Fibroblast of skin of back (primary cell): ENCODE results near the gene WDR5B.
A peak's percentile ranks its signal among the peaks of the same experiment; 100 is the strongest.
"Not testable (repeated sequence)": the region's sequence is repeated elsewhere in the genome, so short reads cannot be mapped to it uniquely, and the experiment has no call there.

Experiments
- DNase-seq: peaks from one replicate; pipeline ENCODE4 v3.0.0-alpha.2; 2013

Gene WDR5B

DNA sequence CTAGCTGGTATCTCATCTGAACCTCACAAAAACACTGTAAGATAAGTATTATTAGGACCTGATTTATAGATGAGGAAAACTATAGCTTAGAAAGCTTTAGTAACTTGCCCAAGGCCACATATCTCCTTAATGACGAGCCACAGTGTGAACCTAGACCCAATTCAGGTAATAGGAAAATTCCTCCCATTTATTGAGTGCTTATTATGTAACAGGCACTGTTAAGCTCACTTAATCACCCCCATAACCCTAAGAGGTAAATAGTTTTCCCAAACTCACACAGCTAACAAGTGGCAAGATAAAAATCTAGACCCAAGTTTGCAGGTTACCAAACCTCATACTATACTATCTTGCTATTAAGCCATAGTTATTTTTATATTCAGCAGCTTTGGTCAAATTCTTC, 7.9 kb downstream of the WDR5B start:
- DNase-seq, result no peak

DNA sequence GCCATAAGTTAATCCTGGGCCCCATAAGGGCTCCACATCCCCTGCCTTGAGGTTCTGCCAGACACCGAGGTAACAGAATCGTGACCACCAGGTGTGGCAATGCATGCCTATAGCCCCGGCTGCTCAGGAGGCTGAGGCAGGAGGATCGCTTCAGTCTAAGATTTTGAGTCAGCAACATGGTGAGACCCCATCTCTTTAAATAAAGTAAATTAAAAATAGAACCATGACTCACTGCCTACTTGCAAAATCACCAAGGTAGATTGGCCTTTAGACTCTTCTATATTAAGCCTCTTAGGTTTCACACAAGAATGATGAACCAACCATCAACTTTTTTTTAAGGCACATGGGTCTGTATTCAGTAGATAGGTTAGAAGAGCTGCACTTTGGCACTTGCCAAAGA, 9.7 kb downstream of the WDR5B start:
- DNase-seq, result no peak

DNA sequence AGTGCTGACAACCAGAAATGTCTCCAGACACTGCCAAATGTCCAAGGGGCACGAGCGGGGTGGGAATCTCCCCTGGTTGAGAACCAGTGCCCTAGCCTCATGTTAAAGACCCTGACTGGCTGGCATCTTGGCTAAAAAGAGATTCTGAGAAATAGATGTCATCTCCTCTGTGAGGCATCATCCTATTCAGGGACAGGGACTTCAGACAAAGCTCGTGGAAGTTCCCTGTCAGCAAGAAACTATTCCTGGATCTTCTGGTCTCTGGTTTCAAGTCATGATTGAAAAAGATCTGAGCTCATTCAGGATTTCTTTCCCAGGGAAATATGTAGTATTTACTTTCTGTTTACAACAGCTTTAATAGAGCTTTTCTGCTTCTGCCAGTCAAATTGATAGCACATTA, 10.8 kb downstream of the WDR5B start:
- DNase-seq, result no peak

DNA sequence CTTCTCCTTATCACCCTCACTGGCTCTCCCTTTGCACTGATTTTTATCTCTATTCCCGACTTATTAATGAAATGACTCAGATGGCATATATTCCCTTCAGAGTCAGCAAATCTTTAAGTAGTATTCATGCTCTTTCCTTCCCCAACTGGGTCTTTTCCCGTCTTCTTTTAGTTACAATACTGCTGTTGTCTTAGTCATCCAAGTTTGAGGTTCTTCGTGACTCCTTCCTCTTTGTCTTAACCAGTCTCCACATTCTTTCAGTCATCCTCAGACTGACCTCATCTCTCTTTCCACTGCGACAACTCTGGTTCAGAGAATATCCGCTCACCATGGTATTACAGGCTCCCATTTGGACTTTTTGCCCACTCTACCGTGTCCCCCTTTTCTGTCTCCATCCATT, 12.4 kb downstream of the WDR5B start:
- peak; percentile 58 for DNase-seq

DNA sequence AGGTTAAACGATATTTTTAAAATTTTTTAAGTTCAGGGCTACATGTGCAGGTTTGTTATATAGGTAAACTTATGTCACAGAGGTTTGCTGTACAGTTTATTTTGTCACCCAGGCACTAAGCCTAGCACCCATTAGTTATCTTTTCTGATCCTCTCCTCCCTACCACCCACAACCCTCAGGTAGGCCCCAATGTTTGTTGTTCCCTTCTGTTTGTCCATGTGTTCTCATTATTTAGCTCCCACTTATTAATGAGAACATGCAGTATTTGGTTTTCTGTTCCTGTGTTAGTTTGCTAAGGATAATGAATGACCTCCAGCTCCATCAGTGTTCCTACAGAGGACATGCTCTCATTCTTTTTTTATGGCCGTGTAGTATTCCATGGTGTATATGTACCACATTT, 16.9 kb downstream of the WDR5B start:
- no peak for DNase-seq

DNA sequence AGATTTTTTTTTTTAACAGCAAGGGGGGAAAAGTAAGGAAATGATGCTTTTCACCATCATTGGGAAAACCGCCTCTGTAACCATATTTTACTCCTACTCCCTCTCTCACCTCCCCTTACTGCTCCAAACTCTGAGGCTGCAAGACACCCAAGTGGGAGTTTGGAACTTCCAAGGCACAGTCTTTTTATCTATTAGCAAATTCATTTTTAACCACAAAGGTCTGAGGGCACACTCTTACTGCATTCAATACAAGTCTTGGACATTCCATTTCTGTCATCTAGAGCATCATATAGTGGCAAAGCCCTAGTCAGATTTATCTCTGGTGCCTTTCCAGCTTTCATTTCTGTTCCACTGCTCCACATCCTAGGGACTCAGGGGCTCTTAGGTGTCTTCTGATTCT, 18.7 kb downstream of the WDR5B start:
- DNase-seq, result no peak

DNA sequence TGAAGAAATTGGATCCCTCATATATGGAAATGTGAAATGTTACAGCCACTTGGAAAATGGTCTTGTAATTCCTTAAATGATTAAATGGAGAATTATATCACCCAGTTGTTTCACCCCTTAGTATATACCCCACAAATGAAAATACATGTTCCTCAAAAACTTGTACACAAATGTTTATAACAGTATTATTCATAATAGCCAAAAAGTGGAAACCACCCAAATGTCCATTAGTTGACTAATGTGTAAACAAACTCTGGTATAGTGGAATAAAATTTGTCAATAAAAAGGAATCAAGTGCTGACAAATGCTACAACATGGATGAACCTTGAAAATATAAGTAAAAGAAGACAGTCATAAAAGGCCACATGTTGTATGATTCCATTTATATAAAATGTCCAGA, 19.4 kb downstream of the WDR5B start:
- no peak for DNase-seq

DNA sequence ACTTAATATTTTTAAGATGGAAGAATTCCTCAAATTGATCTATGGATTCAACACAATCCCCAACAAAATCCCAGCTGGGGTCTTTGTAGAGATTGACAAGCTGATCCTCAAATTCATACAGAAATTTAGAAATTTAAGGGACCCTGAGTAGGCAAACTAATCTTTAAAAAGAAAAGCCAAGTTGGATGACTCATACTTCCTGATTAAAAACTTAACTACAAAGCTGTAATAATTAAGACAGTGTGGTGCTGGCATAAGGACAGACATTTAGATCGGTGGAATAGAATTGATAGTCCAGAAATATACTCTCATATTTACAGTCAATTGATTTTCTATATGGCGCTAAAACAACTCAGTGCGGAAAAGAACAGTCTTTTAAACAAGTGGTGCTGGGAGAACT, 20.3 kb downstream of the WDR5B start:
- DNase-seq, result no peak

DNA sequence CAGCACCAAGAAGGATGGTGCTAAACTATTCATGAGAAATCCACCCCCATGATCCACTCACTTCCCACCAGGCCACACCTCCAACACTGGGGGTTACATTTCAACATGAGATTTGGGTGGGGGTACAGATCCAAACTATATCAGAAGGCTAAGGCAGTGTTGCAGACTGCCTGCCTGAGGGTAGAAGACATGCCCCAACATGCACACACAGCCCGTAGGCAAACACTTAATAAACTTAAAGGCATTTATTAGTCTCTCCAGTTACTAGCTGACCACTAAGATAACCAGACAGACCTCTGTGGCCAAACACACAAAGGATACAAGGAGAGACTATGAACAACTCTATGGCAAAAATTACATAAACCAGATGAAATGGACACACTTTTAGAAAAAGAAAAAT, 21.7 kb downstream of the WDR5B start:
- DNase-seq, result no peak

DNA sequence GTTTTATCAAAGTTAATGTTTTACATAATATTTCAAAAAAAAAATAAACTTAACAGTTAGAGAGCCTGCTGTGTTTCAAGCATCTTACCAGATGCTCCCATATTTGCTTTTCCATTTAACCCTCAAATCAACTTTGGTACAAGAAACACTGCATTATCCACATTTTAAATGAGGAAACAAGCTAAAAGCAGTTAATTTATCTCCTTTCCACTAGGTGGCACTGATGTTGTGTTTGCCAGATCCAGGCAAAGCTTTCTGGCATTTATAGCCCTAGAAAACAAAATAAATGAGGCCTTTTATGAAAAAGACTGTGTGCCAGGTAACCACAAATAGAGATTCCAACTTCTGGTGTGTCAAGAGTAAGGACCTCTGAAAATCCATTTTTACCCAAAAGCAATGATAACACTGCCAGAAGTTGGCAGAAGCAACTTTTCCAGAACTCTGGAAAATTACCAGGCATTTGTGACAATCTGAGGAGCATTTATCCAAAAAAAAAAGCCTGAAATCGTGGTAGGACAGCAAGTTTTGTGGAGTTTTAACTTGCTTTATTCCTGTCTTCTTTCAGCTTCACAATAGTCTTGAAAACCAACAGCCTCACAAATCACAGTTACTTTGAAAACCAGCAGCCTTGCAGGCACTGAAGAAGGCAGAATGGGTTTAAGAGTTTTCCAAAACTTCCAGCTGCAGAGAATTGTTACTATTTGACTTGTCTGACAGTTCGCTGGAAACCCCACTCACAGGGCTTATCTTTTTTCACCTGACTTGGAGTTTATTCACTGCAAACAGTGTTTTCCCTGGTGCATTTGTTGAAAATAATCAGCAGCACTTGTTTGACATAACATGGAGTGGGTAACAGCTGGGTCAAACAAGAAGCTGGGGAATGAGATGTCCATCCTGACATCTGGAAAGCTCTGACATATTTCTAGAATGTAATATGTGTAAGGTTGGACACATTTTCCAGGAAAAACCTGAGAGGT, 22.7 kb downstream of the WDR5B start:
- DNase-seq, result peak; percentile 50

DNA sequence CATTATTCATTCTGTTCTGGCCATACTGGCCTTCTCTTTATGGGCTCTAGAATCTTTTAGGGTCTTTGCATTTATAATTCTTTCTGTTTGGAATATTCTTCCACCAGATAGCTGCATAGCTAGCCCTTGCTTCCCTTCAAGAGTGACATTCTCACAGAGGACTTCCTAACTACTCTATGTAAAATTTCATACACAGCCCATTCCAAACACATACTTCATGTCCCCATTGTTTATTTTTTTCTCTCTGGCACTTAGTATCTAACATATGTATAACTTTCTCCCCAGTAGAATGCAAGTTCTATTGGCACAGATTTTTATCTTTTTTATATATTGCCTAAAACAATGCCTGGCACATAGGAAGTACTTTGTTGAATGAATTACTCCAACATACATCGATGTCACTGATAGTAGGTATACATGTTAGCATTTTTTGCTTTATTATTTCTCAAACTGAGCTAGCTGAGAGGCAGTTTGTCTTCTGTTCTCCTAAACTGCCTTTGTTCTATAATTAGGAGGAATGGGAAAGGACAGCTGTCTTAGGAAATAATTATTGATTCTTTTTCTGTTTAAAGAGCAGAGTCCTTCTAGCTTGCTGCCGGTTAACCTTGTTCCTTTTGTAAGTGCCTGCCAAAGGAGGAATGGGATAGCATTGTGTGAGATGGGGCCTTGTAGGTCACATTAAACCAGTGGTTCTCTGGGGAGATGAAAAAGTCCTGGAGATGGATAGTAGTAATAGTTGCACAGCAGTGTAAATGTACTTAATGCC, 24.0 kb downstream of the WDR5B start:
- no peak for DNase-seq

DNA sequence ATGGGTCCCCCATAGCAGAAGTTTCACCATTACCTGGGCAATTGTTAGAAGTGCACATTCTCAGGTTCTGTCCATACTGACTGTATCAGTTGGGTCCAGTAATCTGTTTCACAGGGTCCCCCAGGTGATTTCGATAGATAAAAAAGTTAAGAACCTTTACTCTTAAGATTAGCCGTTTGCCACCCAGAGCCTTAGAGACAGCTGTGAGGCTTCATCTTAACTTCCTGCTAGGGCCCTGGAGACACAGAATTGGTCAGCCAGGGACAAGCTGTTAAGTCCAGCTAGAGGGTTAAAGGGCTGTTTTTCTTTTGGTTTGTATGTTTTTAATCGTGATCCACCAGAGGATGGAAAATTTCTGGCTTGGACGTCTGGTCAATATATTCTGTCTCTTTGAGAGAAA, 25.2 kb downstream of the WDR5B start:
- DNase-seq, result no peak

DNA sequence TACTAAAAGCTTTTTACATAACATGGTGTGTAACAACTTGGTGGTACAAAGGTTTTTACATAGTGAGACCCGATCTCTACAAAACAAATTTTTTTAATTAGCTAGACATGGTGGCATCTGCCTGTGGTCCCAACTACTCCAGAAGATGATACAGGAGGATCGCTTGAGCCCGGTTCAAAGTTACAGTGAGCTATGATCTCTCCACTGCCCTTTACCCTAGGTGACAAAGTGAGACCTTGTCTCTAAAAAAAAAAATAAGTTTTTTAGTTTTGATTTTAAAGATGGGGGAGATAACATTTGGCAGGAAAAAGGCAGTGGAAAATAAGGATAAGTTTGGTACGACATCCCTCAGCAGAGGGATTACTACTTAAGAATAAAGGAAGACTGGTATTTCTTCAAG, 26.0 kb downstream of the WDR5B start:
- no peak for DNase-seq

DNA sequence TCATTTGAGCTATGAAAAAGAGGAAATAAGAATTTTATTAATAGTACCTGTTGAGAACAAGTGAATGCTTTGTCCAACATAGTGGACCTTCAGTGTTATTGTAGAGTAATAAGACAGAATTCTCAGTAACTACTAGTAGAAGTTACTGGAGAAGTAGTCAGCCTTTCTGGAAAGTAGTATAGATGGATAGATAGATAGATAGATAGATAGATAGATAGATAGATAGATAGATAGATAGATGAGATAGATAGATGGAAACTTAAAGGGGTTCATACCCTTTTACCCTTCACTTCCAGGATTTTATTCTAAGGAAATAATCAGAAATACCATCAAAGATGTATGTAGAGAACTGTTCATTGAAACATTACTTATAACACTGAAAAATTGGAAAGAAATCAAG, 26.7 kb downstream of the WDR5B start:
- DNase-seq, result no peak

DNA sequence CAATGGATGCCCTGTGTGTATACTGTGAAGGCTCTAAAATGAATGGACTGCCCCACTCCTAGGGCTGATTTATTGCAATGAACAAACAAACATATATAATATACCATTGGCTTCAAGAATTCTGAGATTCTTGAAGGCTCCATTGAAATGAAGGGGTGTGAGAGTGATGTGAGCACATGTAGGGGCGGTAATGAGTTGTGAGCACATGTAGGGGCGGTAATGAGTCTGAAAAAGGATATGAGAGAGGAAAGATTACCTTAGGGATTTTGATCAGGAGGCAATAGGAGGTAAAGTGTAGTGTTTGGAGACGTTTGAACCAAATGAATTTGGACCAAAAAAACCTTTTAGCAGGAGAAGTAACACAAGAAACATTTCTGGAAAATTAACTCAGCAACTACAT, 28.2 kb downstream of the WDR5B start:
- DNase-seq, result no peak

DNA sequence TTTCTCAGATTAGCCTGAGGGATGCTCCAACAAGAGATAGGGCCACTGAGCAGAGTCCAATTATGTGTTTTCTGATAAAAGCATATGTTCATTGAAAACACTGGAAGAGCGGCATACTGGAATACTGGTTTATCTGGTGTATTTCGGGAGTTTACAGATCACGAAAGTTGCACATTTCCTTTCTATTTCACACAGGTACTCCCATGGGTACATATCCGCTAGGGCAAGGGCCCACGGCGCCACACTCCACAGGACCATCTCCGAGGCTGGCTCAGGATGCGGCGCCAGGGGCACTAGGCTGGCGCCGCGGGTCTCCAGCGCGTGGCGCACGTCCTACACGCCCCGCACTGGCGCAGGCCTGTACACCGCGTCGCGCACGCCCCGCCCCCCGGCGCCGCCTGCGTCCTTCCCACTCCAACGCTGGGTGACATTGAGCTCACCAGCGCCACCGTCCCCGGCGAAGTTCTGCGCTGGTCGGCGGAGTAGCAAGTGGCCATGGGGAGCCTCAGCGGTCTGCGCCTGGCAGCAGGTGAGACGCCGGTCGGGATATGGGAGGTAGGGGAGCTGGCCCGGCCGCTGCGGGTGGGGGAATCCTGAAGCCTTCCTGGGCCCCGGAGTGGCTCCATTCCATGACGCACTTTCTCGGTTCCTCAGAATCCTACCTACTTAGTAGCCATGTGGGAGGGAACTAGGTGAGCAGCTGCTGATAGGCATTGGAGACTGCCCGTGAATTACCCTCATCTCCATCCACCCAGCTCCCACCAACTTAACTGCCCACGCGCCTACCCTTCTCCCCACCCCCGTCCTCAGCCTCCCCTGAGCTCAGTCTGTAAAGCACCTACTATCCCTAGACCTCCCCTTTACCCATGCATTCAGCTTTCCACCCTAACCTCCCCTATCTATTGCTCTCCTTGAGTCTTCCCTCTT, 31.8 kb downstream of the WDR5B start, which contains the start of gene FAM162A:
FAM162A (plus strand) TSS at position 412 of the 927 bp plus-strand sequence; CDS start at position 496, 84 bp downstream.
- peak; percentile 94 for DNase-seq

DNA sequence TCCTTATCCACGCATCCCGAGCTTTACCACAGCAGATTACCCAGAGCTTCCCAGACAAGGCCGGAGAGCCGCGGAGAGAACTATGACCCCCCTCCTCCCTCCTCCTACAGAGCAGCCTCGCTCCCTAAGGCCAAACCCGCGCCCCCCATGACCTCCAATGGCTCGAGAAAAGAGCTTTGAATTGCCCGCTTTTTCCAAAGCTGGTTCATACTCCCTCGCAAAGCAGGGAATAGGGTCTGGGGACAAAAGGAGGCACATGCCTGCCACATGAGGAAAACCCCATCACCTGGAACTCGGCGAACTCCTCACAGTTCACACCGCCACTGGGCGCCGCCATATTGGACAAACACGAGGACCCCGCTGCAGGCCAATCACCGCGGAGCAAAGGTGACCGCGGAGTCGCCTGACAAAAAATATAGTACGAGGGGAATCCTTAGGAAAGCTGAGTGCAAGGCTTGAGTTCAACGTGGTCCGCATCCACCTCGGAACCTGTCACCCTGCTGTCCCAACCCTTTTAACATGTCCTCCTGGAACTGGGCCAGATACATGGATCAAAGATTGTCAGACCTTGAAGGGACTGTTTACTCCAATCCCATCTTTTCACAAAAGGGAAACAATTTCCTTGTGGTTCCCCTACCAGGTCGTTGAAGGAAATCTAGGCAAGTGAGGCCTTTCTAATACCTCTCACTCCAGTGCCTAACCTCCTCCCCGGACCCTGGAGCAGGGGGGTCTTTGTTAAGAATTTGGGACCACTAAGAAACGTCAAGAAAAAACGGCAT, 32.8 kb downstream of the WDR5B start, which contains the start of gene MIX23:
MIX23 (minus strand) TSS at position 344 of the 779 bp plus-strand sequence; CDS start at position 337, 7 bp downstream.
- DNase-seq, result peak; percentile 89

DNA sequence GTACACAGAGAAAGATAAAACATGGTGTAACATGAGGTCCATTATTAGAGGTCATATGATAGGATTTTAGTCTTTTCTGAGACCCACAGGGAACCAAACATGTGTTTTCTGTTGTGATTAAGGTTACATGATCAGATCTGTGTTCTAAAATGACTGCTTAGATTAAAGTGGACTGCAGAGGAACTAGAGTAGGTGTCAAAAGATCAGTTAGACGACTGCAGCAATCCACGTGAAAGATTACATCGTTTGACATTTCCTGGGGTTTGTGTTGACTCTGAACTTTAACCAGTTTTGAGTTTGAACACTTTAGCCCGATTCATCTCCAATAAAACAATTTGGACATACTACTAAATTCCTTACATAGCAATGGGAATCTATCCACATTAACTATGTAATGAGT, 37.9 kb downstream of the WDR5B start:
- DNase-seq, result no peak

DNA sequence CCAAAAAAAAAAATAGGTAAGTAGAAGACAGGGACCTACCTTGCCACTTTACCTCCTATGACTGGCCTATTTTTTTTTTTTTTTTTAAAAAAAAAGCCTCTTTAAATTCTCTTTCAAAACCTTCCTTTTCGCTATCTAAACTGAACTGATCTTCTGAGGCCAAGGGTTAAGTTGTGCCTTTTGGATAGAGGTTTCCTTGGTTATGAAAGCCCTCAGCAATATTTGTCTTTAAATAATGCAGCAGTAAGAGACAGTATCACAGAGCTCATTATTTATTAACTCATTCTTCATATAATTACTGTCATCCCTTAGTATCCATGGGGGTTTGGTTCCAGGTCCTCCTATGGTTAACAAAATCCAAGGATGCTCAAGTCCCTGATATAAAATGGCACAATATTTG, 41.8 kb downstream of the WDR5B start:
- DNase-seq, result no peak

DNA sequence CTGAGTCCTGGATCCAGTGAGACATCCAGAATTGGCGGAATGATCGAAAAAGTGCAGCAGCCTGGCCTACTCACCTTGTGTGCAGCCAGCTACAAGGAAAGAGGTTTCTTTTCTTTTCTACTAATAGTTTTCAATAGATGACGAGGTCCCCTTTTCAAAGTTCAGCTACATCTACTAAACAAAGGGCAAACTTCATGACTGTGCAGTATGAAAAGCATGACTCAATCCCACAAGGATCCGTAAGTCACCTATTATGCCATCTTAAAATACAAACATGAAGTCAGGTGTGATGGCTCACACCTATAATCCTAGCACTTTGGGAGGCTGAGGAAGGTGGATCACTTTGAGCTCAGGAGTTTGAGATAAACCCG, 49.5 kb downstream of the WDR5B start:
- no peak for DNase-seq

DNA sequence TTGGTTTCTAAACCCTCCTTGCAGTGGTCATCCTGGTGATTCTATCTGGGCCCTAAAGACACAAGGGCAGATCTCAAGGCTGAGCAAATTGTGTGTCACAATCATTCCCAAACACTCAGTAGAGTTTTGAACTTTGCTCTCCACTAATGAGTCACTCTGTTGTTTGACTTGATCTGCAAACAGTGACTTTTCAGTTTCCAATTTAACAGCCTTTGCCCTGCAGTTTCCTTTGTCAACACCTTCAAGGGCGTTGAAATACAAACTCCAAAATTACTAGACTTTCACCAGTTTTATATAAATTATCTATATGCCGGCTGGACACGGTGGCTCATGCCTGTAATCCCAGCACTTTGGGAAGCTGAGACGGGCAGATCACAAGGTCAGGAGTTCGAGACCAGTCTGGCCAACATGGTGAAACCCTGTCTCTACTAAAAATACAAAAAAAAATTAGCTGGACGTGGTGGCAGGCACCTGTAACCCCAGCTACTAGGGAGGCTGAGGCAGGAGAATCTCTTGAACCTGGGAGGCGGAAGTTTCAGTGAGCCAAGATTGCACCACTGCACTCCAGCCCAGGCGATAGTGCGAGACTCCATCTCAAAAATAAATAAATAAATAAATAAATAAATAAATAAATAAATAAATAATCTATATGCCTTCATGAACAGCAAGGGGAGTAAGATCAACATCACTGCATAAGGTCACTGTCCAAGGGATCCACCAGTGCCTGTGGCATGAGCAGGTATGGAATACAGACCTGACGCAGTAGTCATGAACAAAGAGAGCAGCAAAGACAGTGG, 50.1 kb downstream of the WDR5B start:
- not testable (repeated sequence) for DNase-seq
